OCI-LY1 (cell line): ENCODE measurements around the gene UBE2C.

Source experiments
- EZH2 ChIP-seq: fragments of 200-600 bp; sonication (generic), shearing (Covaris generic); IDR thresholded peaks from 2 replicates; pipeline ENCODE4 v1.8.0; 2017; ENCODE audit warnings: borderline replicate concordance, mixed run types, mild to moderate bottlenecking, antibody characterized with exemption, low read length, moderate library complexity, mixed read lengths
- TF ChIP-seq, protein P1 (sequence below): fragments of 200-600 bp; sonication (generic), shearing (Covaris generic); IDR thresholded peaks from 2 replicates; pipeline ENCODE4 v1.5.1; 2017; ENCODE audit warnings: mild to moderate bottlenecking, antibody characterized with exemption, low read length, moderate library complexity, mixed read lengths

DNA sequence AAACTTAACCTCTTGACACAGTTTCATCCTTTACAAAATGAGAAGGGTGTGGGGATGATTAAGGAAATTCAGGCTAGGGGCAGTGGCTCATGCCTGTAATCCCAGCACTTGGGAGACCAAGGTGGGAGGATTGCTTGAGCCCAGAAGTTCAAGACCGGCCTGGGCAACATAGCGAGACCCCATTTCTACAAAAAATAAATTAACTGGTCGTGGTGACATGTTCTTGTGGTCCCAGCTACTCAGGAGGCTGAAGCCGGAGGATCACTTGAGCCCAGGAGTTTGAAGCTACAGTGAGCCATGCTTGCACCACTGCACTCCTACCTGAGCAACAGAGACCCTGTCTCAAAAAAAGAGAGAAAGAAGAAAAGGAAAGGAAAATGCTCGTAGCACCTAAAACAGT, 54.0 kb downstream of the UBE2C start:
- TF ChIP-seq, protein P1, sequence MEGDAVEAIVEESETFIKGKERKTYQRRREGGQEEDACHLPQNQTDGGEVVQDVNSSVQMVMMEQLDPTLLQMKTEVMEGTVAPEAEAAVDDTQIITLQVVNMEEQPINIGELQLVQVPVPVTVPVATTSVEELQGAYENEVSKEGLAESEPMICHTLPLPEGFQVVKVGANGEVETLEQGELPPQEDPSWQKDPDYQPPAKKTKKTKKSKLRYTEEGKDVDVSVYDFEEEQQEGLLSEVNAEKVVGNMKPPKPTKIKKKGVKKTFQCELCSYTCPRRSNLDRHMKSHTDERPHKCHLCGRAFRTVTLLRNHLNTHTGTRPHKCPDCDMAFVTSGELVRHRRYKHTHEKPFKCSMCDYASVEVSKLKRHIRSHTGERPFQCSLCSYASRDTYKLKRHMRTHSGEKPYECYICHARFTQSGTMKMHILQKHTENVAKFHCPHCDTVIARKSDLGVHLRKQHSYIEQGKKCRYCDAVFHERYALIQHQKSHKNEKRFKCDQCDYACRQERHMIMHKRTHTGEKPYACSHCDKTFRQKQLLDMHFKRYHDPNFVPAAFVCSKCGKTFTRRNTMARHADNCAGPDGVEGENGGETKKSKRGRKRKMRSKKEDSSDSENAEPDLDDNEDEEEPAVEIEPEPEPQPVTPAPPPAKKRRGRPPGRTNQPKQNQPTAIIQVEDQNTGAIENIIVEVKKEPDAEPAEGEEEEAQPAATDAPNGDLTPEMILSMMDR: no peak
- TF ChIP-seq EZH2: no peak
